Measurements from ENCODE around the gene CCDC80. TPM values are rescaled to one million over a fixed set of nuclear protein-coding genes. Genes with fewer than 3 reads are reported as not detected.
"Not testable (repeated sequence)": the region's sequence is repeated elsewhere in the genome, so short reads cannot be mapped to it uniquely, and the experiment has no call there.

Gene CCDC80
- total RNA-seq, 1 donor from 2014 or later: 79.3 TPM

DNA sequence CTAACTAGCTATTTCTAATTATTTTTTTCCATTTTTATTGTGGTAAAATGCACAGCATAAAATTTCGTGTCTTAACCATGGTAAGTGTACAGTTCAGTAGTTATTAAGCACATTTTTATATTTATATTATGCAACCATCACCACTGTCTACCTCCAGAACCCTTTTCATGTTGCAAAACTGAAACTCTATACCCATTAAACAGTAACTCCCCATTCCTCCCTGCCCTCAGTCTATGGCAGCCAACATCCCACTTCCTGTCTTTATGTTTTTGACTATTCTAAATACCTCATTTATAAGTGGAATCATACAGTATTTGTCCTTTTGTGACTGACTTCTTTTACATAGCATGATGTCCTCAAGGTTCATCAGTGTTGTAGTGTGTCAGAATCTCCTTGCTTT lies 53.6 kb downstream of the CCDC80 start:
- no peak for DNase-seq

- no peak for DNase-seq
Observed at GRCh38 chr3:112585782-112586181, 55.2 kb downstream of the CCDC80 start.

GRCh38 chr3:112583105-112583504 lies 57.8 kb downstream of the CCDC80 start:
- DNase-seq: no peak

GRCh38 chr3:112582244-112582874 lies 58.6 kb downstream of the CCDC80 start:
- peak; percentile 76 for DNase-seq

GRCh38 chr3:112579697-112580096 lies 61.2 kb downstream of the CCDC80 start:
- DNase-seq: no peak

DNA sequence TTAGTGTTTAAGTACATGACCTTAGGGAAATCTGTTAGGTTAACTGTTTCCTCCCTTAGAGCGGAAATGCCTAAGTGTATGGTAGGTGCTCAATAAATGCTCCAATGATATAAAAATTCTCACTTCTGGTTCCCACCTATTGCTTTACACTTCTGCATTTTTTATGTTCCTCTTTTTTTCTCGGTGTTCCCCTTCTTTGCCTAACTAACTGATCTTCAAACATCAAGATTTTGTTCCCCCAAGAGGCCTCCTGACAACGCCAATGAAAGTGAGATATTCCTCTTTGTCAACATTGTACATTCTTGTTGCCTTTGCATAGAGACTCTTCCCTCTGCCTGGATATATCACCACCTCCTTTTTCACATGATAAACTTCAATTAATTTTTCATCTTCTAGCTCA lies 61.7 kb downstream of the CCDC80 start:
- no peak for DNase-seq

DNA sequence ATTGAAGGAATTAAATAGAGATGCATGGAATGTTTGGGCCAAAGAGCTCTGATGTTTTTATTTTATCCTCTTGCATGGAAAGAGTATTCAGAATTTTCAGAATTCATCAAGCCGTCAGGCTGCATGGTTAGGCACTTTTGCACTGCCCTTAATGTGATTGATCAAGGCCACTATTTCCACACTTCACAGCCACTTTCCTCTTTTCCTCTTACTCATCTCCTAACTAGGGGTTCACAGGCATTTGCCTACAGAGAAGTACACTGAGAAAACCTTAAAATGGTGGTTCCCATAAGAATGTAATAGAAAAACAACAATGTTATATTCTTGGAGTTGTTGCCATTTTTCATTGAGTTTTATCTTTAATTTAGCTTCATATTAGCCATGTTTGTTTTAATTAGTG lies 68.2 kb downstream of the CCDC80 start:
- no peak for DNase-seq

- no peak for DNase-seq
Observed at GRCh38 chr3:112569265-112569664, 71.7 kb downstream of the CCDC80 start.

DNA sequence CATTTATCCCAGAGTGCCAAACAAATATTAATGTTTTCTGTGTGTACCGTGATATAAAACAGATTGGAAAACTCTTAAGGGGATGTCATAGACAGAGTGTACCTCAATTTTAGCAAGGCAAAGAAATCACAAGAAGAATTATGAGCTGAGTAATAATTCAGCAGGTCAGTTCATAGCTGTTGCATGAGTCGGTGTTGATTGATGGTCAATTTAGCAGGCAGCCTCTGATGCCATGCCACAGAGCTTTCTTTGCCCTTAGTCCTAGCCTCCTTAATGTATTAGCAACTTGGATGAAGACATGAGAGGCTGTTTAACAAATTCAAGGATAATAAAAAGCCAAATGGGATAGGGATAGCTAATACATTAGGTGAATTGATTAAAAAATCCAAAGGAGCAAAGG lies 72.3 kb downstream of the CCDC80 start:
- no peak for DNase-seq

- no peak for DNase-seq
Observed at GRCh38 chr3:112564940-112565305, 76.0 kb downstream of the CCDC80 start.

GRCh38 chr3:112564247-112564939 lies 76.5 kb downstream of the CCDC80 start:
- DNase-seq: not testable (repeated sequence)

GRCh38 chr3:112561734-112562529 lies 79.0 kb downstream of the CCDC80 start, which contains the start of the genes ATG3 and SLC35A5:
Gene ATG3, minus strand, starts transcription at chr3:112561962. Its CDS starts 434 bp downstream, at chr3:112561528.
Gene SLC35A5, plus strand, starts transcription at chr3:112562045. Its CDS starts 1,359 bp downstream, at chr3:112563404.
- peak; percentile 99 for DNase-seq

- no peak for DNase-seq
Observed at GRCh38 chr3:112561484-112561733, 79.5 kb downstream of the CCDC80 start.

DNA sequence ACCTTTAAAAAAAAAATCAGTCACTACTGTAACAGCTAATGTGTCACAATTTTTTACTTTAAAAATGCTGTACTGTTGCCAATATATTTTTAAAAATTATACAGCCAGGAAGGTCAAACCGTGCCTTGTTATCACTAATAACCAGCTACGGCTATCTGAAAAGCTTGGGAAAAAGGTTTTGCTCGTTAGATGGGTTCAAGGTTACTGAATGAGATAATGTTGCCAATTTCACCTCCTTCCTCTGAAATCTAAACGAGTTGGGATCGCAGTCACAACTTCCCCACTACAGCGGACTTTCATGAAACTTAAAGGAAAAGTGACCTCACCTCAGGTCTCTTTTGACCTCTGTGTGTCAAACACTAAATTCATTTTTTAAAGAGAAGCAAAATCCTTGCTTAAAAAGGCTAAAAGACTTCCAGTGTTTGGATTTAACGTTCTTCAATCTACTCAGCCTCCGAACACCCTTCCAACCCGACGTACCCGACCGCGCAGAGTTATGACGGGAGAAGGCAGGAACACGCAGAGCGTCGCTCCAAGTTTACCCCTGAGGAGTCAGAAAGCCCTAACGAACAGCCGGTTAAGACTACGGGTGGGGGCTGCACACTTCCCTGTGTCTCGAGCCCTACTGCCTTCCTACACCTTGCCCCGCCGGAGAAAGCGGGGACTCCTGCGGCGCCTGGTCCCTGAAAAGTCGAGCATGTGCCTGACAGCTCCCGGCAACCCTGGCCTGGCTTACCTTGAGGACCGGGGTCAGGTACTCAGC lies 80.0 kb downstream of the CCDC80 start:
- peak; percentile 91 for DNase-seq

DNA sequence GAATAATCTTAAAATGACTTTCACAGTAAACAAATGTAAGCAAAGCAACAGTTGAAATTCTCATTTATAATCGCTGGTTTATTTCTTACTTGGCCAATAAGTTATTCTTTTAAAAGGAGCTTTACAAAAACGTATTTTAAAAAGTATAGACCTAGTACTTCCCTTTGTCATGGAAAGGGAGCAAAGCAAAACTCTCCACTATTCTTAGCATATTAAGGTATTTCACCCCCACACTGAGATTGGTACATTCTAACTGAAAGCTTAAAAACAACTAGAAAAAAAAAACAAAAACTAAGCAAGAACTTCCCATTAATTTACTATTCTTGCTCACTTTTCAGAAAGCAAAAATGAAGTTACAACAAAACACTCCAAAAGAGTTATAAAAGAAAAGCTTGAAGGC lies 80.6 kb downstream of the CCDC80 start:
- peak; percentile 5 for DNase-seq

GRCh38 chr3:112557976-112558375 lies 83.0 kb downstream of the CCDC80 start:
- no peak for DNase-seq

GRCh38 chr3:112555535-112556170 lies 85.3 kb downstream of the CCDC80 start:
- DNase-seq: no peak

GRCh38 chr3:112550859-112551258 lies 90.1 kb downstream of the CCDC80 start:
- no peak for DNase-seq
